ENCODE data around the gene LAPTM5.
"Not testable (repeated sequence)": the region's sequence is repeated elsewhere in the genome, so short reads cannot be mapped to it uniquely, and the experiment has no call there.

Gene LAPTM5

DNA sequence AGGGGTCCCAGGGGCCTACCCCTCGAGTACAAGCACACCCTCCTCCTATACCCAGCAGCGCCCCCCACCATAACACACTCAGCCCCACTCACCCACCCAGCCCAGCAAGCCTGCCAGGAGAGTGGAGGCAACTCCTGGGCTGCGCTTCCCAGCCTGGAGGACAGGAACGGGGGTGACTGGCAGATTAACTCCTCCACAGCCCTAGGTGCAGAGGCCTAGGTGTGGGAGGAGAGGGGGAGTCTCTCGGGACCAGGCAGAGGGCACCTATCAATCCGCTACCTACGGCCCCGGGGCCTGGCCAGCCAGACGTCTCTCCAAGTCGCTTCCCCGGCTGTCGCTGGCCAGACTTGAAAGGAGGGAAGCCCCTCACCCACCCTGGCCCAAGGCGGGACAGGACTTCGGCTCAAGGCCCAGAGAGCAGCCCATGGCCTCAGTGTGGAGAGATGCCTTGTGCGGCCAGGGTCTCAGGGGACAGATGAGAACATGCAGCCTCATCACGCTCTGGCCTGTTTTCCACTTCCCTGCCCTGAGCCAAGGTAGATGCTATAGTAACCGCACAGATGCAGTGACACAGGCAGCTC lies 59.1 kb downstream of the LAPTM5 start:
- no peak overlapping the region for H3K4me3 ChIP-seq (ENCODE audit: low read length)
- TF ChIP-seq ZNF274 (IDR thresholded peaks at IDR 0.05; ENCODE audit: low read depth, low read length), result no peak

DNA sequence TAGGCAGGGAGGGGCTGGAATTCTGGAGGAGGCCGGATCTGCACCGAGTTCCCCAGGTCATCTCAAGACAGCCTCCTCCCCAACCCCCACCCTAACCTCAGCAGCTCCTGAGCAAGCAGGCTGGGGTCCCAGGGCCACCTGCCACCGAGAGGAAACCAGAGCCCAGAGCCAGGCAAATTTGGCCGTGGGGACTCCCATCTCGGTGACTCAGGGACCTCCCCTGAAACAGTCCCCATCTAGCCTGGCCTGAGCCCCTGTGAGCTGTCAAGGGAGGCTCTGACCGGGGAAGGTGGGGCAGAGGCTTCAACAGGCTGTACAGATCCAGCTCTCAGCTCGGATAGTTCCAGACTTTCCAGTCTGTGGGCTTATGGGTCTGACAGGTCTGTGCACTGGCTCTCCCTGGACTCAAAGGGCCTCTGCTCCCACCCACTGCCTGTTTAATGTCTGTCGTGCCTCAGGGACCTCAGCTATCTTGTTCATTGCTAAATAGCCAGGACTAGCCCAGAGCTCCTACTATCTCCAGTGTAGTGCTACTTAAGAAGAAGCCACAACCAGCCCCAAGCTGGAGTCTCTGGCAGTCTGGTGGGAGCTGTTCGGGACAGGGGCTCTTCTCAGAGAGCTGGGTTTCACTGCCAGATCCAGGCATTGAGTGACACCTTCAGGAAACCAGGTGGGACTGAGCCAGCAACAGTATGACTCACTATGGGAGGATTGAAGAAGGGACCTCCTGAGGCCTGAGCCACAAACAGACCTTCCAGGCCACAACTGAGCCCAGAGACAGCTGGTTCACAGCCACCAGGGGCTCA lies 59.8 kb downstream of the LAPTM5 start:
- no peak overlapping the region for H3K4me3 ChIP-seq (ENCODE audit: low read length)
- no peak for TF ChIP-seq ZNF274 (IDR thresholded peaks at IDR 0.05; ENCODE audit: low read depth, low read length)

DNA sequence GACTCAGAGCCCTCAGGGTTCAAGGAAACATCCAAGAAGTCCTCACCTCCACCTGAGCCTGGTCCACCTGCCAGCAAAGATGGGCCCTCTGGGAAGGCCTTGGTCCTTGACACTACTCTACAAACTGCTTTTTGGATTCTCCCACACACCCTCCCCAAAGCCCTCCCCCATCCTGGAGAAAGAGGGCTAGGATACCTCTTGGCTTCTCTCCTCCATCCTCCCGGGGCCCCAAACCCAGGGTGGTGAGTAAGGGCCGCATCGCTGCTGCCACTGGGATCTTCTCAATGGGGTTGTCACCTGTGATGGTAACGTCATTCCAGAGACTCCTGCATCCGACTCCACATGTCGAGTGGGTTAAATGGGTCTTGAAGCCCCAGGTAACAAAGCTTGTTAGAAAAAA lies 60.7 kb downstream of the LAPTM5 start:
- TF ChIP-seq ZNF274 (IDR thresholded peaks at IDR 0.05; ENCODE audit: low read depth, low read length), result no peak
- no peak overlapping the region for H3K4me3 ChIP-seq (ENCODE audit: low read length)

GRCh38 chr1:30695439-30695841 lies 62.1 kb downstream of the LAPTM5 start:
- TF ChIP-seq ZNF274 (IDR thresholded peaks at IDR 0.05; ENCODE audit: low read depth, low read length), result no peak
- no peak overlapping the region for H3K4me3 ChIP-seq (ENCODE audit: low read length)

DNA sequence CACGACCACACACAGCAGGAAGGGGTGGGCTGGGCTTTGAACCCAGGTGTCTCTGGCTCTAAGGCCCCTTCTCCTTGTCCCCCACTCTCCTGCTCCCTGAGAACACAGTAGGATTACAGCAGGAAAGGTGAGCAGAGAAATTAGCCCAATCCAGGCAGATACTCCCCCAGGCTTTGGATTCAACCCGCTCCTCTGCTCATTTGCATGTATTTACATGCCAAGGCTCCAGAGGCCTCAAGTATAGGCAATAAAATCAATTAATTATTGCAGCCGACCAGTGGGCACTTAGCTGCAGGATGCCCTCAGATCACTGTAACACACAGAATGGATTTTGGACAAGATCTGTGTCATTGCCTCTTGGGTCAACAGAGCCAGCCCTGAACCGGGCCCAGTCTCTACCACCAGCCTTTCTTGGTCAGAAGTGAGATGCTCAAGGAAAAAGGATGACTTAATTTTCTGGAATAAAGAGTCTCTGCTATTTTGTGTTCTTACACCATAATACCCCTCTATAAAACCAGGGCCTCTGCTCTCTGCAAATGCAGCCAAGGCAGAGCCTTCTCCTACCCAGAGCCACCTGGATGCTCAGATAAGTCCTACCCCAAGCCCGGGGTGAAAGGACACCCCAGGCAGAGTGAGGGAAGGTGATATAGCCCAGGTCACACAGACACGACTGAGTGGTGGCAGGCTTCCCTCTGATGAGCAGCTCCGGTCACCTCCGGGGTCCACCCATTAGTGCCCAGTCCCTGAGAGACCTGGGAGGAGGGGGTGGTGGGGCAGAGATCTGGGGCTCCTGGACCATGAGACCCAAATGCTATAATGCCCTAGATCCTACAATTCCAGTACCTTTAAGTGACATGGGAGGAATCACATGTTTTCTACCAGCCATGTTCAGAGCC lies 63.0 kb downstream of the LAPTM5 start:
- no peak for TF ChIP-seq ZNF274 (IDR thresholded peaks at IDR 0.05; ENCODE audit: low read depth, low read length)
- H3K4me3 ChIP-seq (ENCODE audit: low read length), result no peak overlapping the region

DNA sequence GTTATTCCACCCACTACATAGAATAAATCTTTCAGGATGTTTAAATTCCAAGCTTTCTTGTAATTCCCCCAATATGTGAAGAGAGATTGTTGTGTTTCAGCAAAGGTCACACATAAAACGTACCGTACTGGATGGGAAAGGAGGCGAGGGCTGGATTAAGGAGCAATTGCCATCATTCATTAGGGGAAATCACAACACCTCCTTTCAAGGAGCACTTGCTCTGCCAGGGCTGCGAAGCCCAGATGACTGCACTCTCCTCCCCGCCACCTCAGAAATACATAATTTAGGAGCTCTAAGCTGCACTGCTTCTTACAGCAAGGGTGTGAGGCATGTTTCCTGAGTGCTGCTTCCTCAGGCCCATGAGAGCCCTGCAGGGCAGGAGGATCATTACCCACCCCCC lies 63.8 kb downstream of the LAPTM5 start:
- TF ChIP-seq ZNF274 (IDR thresholded peaks at IDR 0.05; ENCODE audit: low read depth, low read length), result no peak
- H3K4me3 ChIP-seq (ENCODE audit: low read length), result no peak overlapping the region

DNA sequence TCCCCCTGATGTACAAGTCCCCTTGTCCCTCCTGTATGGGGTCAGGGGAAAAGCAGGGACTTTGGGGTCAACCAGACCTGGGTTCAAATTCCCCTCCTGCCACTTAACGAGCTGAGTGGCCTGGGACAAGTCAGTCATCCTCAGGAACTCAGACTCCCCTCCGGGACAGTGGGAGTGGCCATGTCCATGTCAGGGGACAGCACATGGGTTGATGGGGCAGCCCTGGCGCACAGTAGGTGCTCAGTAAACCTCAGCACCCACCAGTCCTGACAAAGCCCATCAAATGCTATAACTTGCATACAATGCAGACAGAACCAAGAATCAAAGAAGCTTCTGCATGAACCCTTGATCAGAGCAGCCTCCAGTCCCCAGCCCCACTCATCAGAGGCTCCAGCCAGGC lies 64.2 kb downstream of the LAPTM5 start:
- H3K4me3 ChIP-seq (ENCODE audit: low read length), result no peak overlapping the region
- no peak for TF ChIP-seq ZNF274 (IDR thresholded peaks at IDR 0.05; ENCODE audit: low read depth, low read length)

GRCh38 chr1:30692948-30693301 lies 64.6 kb downstream of the LAPTM5 start:
- TF ChIP-seq ZNF274 (IDR thresholded peaks at IDR 0.05; ENCODE audit: low read depth, low read length), result no peak
- no peak overlapping the region for H3K4me3 ChIP-seq (ENCODE audit: low read length)

DNA sequence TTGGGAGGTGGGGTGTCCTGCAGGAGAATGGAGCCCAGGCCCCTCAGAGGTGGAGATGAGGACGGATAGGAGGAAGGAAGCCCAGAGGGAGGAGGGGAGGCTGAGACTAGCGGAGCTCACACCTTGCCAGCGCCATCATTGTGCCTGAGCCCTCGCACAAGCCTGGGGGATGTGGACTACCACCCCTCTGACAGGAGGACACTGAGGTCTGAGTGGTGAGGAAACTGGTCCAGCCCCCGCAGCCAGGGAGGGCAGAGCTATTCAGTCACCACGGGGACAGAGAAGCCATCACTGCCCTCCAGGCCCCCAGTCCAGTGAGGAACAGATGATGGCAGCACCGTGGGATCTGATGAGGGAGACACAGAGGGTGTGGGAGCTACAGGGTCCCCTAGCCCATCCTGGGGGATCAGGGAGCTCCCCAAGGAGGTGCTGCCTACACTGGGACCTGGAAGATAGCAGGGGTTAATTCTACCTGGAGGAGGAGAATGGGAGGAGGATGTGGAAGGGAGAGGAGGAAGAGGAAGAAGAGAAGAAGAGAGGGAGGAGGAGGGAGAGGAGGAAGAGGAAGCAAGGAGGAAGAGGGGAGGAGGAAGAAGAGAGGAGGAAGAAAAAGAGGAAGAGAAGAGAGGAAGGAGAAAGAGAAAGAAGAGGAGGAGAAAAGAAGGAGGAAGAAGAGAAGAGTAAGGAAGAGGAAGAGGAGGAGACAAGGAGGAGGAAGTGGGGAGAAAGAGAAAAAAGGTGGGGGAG lies 65.2 kb downstream of the LAPTM5 start:
- no peak for TF ChIP-seq ZNF274 (IDR thresholded peaks at IDR 0.05; ENCODE audit: low read depth, low read length)
- H3K4me3 ChIP-seq (ENCODE audit: low read length), result no peak overlapping the region

DNA sequence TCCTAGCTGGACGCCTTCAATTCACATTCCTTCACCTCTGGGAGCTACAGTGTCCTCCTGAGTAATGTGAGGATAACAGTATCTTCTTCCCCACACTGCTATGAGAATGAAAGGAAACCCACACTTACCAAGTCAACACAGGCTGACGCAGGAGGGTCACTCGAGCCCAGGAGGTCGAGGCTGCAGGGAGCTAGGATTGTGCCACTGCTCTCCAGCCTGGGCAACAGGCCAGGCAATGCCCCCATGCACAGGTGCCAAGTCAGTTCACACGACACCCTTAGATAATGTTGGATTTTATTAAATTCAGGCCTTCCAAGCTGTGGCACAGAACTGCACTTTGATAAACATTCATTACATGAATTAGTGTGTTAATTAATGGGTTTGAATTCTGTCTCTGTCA lies 66.1 kb downstream of the LAPTM5 start:
- H3K4me3 ChIP-seq (ENCODE audit: low read length), result no peak overlapping the region
- TF ChIP-seq ZNF274 (IDR thresholded peaks at IDR 0.05; ENCODE audit: low read depth, low read length), result no peak

DNA sequence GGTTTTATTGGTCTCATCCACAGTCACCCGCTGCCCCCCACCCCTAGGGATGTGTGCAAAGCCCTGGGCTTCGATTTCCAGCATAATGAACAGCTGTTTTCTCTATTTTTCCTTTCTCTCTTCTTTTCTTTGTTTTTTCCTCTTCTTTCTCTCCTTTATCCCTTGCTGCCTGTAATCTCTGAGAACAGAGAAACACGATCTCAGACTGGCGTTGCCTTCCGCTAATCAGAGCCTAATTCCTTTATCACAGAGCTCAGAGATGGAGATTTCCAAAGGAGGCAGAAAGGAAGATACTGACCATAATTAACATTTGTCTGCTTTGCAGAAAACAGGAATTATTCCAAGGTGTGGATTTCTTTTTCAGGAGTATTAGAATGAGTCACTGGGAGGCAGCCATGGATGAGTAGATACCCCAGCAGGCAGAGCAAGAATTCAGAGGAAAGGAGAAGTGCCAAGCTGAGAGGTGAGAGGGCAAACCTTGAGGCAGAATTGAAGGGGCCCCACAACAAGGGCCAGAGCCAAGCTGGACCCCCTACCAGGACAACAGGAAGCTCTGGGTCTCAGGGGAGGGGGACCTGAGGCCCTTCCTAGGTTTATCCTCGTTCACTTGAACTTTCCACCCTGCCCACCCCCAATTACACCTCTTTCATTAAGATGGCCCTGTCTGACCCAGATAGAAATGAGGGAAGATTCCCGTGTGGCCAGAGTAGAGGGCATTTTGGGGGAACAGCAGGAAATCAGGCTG lies 67.5 kb downstream of the LAPTM5 start:
- no peak for TF ChIP-seq ZNF274 (IDR thresholded peaks at IDR 0.05; ENCODE audit: low read depth, low read length)
- H3K4me3 ChIP-seq (ENCODE audit: low read length), result no peak overlapping the region

DNA sequence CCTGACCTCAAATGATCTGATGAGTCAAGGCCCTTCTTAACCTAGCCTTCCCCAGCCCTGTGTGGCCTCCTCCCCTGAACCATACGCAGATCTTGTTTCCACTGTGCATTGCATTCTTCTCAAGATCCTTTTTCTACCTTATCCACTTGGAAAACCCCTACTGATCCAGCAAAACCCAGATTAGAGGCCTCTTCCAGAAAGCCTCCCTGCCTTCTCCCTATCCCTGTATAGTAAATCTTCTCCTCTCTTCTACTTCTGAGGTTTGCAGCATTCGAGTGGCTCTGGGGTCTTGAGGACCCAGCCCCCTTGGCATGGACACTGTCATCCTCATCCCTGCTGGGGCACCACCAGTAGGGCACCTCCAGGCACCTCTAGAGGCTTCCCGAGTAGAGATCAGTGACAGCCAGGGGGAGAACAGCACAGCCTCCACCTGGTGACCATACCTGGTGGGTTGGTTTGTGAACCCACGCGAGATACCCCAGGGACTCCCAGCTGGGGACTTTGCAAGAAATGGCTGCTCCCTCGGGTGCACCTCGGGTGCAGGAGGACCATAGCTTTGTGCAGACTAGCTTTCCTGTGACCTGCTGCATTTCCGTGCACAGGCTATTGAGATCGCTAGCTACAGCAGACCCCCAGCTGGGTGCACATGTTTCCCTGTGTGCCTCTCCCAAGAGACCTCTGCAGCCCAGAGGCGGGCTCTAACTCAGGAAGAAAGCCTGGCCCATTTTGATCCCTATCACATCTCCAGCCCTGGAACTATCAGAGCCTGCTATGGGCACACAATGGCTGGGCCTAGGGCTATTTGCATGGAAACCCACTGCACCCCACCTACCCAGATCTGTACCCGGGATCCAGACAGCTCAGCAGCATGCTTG lies 68.4 kb downstream of the LAPTM5 start:
- no peak for TF ChIP-seq ZNF274 (IDR thresholded peaks at IDR 0.05; ENCODE audit: low read depth, low read length)
- H3K4me3 ChIP-seq (ENCODE audit: low read length), result no peak overlapping the region

GRCh38 chr1:30688516-30688915 lies 69.1 kb downstream of the LAPTM5 start:
- not testable (repeated sequence) for H3K4me3 ChIP-seq (ENCODE audit: low read length)

All from GM08714 (cell line).